ENCODE data around the gene DEFB110.

DEFB110 gene

GRCh38 chr6:50030777-50031562 is 9.2 kb upstream of the DEFB110 start:
- in situ Hi-C loops (cut with MboI; ENCODE audit: low pct_unique_long_range_greater_than_20kb, low sequenced_read_pairs, unreplicated experiment): no loop called here
- peak; percentile 3 for DNase-seq (ENCODE audit: low spot score)
- TF ChIP-seq CTCF (IDR thresholded peaks at IDR 0.05; ENCODE audit: extremely low read depth, insufficient read depth, missing control alignments): peak; percentile 48

- no peak for TF ChIP-seq CTCF (IDR thresholded peaks at IDR 0.05; ENCODE audit: extremely low read depth, insufficient read depth, missing control alignments)
- no peak for DNase-seq (ENCODE audit: low spot score)
- in situ Hi-C loops (cut with MboI; ENCODE audit: low pct_unique_long_range_greater_than_20kb, low sequenced_read_pairs, unreplicated experiment): no loop called here
Observed at GRCh38 chr6:50030350-50030749, 8.6 kb upstream of the DEFB110 start.

- DNase-seq (ENCODE audit: low spot score): no peak
- TF ChIP-seq CTCF (IDR thresholded peaks at IDR 0.05; ENCODE audit: extremely low read depth, insufficient read depth, missing control alignments): no peak
- in situ Hi-C loops (cut with MboI; ENCODE audit: low pct_unique_long_range_greater_than_20kb, low sequenced_read_pairs, unreplicated experiment): no loop called here
Observed at GRCh38 chr6:50025258-50025657, 3.5 kb upstream of the DEFB110 start.

- TF ChIP-seq CTCF (IDR thresholded peaks at IDR 0.05; ENCODE audit: extremely low read depth, insufficient read depth, missing control alignments): no peak
- in situ Hi-C loops (cut with MboI; ENCODE audit: low pct_unique_long_range_greater_than_20kb, low sequenced_read_pairs, unreplicated experiment): no loop called here
- no peak for DNase-seq (ENCODE audit: low spot score)
Observed at GRCh38 chr6:50007819-50008218, 14.0 kb downstream of the DEFB110 start.

- no peak for DNase-seq (ENCODE audit: low spot score)
- in situ Hi-C loops (cut with MboI; ENCODE audit: low pct_unique_long_range_greater_than_20kb, low sequenced_read_pairs, unreplicated experiment): no loop called here
- no peak for TF ChIP-seq CTCF (IDR thresholded peaks at IDR 0.05; ENCODE audit: extremely low read depth, insufficient read depth, missing control alignments)
Observed at GRCh38 chr6:50003139-50003538, 18.7 kb downstream of the DEFB110 start.

GRCh38 chr6:49995278-49995677 is 26.5 kb downstream of the DEFB110 start:
- in situ Hi-C loops (cut with MboI; ENCODE audit: low pct_unique_long_range_greater_than_20kb, low sequenced_read_pairs, unreplicated experiment): no loop called here
- TF ChIP-seq CTCF (IDR thresholded peaks at IDR 0.05; ENCODE audit: extremely low read depth, insufficient read depth, missing control alignments): no peak
- no peak for DNase-seq (ENCODE audit: low spot score)

Data from GM13977 (cell line).